PC-9 (cell line): ENCODE results near the gene MAST2. TPM values are rescaled to one million over a fixed set of nuclear protein-coding genes. Genes with fewer than 3 reads are reported as not detected.

ENCODE experiments used
- BruUV-seq: library from RNA; stranded (reverse); fragments of 400-500 nt; replicated peaks from 2 replicates; lab custom pipeline; 2021; lab: Mats Ljungman, UMichigan
- CTCF ChIA-PET: fragments of 300-600 bp; sonication (Branson Sonifier 250); formaldehyde crosslinking; loops from one replicate; lab custom pipeline; 2022; ENCODE audit warnings: antibody characterized with exemption; lab: Charles Lee
- POLR2A ChIA-PET: fragments of 300-600 bp; sonication (Branson Sonifier 250); formaldehyde crosslinking; loops from one replicate; lab custom pipeline; 2022; ENCODE audit warnings: antibody characterized with exemption; ENCODE audit not compliant: unreplicated experiment; lab: Charles Lee
- DNase-seq, 2 experiments: peaks; one replicate each; pipeline versions ENCODE4 v3.0.0 to v3.0.0-alpha.2; 2015 to 2022; ENCODE audit warnings: mixed read lengths in 1 of 2
- H2AFZ ChIP-seq: fragments of 200-600 bp; sonication (generic); 2 replicates; pipeline ENCODE4 v1.8.1; 2017; ENCODE audit warnings: antibody characterized with exemption
- H3F3A ChIP-seq: fragments of 200-600 bp; sonication (generic); 2 replicates; pipeline ENCODE4 v1.8.1; 2017; ENCODE audit warnings: antibody characterized with exemption, mild to moderate bottlenecking, low read depth; ENCODE audit not compliant: insufficient read depth
- H3K27ac ChIP-seq: fragments of 200-600 bp; sonication (generic); 2 replicates; pipeline ENCODE4 v1.6.1; 2016; ENCODE audit warnings: mixed run types
- H3K27me3 ChIP-seq: fragments of 200-600 bp; sonication (generic); 2 replicates; pipeline ENCODE4 v1.6.1; 2016; ENCODE audit warnings: low read depth, mixed run types; ENCODE audit not compliant: insufficient read depth
- H3K36me3 ChIP-seq: fragments of 200-600 bp; sonication (generic); 2 replicates; pipeline ENCODE4 v1.6.1; 2016; ENCODE audit warnings: low read depth, mixed run types
- H3K4me1 ChIP-seq: fragments of 200-600 bp; sonication (generic); replicated peaks from 2 replicates; pipeline ENCODE4 v1.6.1; 2016; ENCODE audit warnings: mixed run types; ENCODE audit not compliant: insufficient read depth
- H3K4me2 ChIP-seq: fragments of 200-600 bp; sonication (generic); 2 replicates; pipeline ENCODE4 v1.6.1; 2017; ENCODE audit warnings: mixed run types
- H3K4me3 ChIP-seq: fragments of 200-600 bp; sonication (generic); 2 replicates; pipeline ENCODE4 v1.6.1; 2016; ENCODE audit warnings: mixed run types
- H3K79me2 ChIP-seq: fragments of 200-600 bp; sonication (generic); 2 replicates; pipeline ENCODE4 v1.6.1; 2017; ENCODE audit warnings: low read depth, mixed run types
- H3K9me2 ChIP-seq: fragments of 200-600 bp; sonication (generic); 2 replicates; pipeline ENCODE4 v1.8.1; 2017; ENCODE audit warnings: mild to moderate bottlenecking; ENCODE audit not compliant: insufficient read depth
- H3K9me3 ChIP-seq: fragments of 200-600 bp; sonication (generic); 2 replicates; pipeline ENCODE4 v1.8.1; 2016; ENCODE audit warnings: low read depth; ENCODE audit not compliant: insufficient read depth
- H4K20me1 ChIP-seq: fragments of 200-600 bp; sonication (generic); 2 replicates; pipeline ENCODE4 v1.8.1; 2017; ENCODE audit not compliant: insufficient read depth
- EZH2 ChIP-seq: fragments of 200-600 bp; sonication (generic); IDR thresholded peaks from 2 replicates; pipeline ENCODE4 v1.8.0; 2017; ENCODE audit warnings: antibody characterized with exemption, low read depth
- intact Hi-C: fragments of 100-400 bp; cut with micrococcal nuclease; formaldehyde crosslinking; loops from one replicate; pipeline ENCODE4 v1.10.0; 2022; ENCODE audit not compliant: unreplicated experiment
- total RNA-seq: library from RNA; stranded (reverse); gene quantifications from 2 replicates; pipeline ENCODE4 v1.2.3, GENCODE V29; 2021
- TF ChIP-seq, protein P1 (sequence below): fragments of 200-600 bp; sonication (generic); conservative IDR thresholded peaks from 2 replicates; pipeline ENCODE4 v1.6.1; 2017; ENCODE audit warnings: mixed run types, antibody characterized with exemption, mild to moderate bottlenecking, moderate library complexity

MAST2 gene
- total RNA-seq, 1 experiment from 2014 or later: 58.8 TPM

- peaks cover 22% of the 10 kb centered on the region for H3K79me2 ChIP-seq
- intact Hi-C loops: loop anchor here (10.0 kb wide), 1 partner anchor 142 kb away; no protein-coding TSS in a partner anchor
- H3K4me3 ChIP-seq: no peak overlapping the region
- H3K4me2 ChIP-seq: no peak overlapping the region
- H2AFZ ChIP-seq: no peak overlapping the region
- no TSS peak for BruUV-seq
- no peaks in the 10 kb centered on the region for H3K27me3 ChIP-seq
- no peak overlapping the region for H3K27ac ChIP-seq
- CTCF ChIA-PET: no interaction called here
- peaks cover 8% of the 10 kb centered on the region for H3K4me1 ChIP-seq
- no peaks in the 10 kb centered on the region for H3K36me3 ChIP-seq
- H4K20me1 ChIP-seq: no peaks in the 10 kb centered on the region
- TF ChIP-seq, protein P1, sequence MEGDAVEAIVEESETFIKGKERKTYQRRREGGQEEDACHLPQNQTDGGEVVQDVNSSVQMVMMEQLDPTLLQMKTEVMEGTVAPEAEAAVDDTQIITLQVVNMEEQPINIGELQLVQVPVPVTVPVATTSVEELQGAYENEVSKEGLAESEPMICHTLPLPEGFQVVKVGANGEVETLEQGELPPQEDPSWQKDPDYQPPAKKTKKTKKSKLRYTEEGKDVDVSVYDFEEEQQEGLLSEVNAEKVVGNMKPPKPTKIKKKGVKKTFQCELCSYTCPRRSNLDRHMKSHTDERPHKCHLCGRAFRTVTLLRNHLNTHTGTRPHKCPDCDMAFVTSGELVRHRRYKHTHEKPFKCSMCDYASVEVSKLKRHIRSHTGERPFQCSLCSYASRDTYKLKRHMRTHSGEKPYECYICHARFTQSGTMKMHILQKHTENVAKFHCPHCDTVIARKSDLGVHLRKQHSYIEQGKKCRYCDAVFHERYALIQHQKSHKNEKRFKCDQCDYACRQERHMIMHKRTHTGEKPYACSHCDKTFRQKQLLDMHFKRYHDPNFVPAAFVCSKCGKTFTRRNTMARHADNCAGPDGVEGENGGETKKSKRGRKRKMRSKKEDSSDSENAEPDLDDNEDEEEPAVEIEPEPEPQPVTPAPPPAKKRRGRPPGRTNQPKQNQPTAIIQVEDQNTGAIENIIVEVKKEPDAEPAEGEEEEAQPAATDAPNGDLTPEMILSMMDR: no peak
- no peak for TF ChIP-seq EZH2
- no peak for DNase-seq
- no peaks in the 10 kb centered on the region for H3K9me3 ChIP-seq
- POLR2A ChIA-PET: no interaction called here
- no peaks in the 10 kb centered on the region for H3K9me2 ChIP-seq
- peaks cover 12% of the 10 kb centered on the region for H3F3A ChIP-seq
These were observed 73.9 kb downstream of the MAST2 start for GRCh38 chr1:45877264-45877663.

DNA sequence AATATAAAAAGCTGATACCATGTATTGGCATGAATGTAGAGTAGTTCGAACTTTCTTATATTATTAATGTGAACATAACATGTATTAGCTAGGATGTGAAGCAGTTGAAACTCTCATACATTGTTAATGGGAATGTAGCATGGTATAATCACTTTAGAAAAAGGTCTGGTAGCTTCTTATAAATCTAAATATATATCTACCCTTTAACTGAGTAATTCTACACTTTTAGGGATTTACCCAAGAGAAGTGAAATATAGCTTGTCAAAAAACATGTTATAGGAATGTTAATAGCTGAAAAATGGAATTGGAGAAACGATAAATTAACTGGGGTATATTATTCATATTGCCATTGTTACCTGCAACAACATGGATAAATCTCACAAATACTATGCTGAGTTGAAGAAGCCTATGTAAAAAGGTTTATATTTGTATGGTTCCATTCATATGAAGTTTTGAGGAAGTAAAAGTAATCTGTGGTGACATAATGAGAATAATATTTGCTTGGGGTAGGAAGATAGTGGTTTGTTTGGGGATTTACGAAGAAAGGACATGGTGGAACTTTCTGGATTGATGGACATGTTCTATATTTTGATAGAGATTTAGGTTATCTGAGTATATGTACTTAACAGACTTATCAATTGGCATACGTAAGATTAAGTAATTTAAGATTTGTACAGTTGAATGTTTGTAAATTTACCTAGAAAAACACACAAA is 76.6 kb downstream of the MAST2 start:
- Histone ChIP-seq H3K27me3 (no peaks in the 10 kb centered on the region), H3F3A (peaks cover 12% of the 10 kb centered on the region), H3K4me2 (no peak overlapping the region), H4K20me1 (no peaks in the 10 kb centered on the region), H3K36me3 (0 out of 2 replicates have a peak, but pooled peaks cover 3% of the 10 kb centered on the region), H3K4me3 (no peak overlapping the region), H3K27ac (no peak overlapping the region), H3K9me3 (no peaks in the 10 kb centered on the region), H3K4me1 (no peaks in the 10 kb centered on the region; the same call in 1 of the 2 replicates), H3K9me2 (no peaks in the 10 kb centered on the region), H2AFZ (no peak overlapping the region), H3K79me2 (peaks cover 9% of the 10 kb centered on the region; the same call in 1 of the 2 replicates)
- BruUV-seq: no TSS peak
- POLR2A ChIA-PET: interaction anchor here (0.5 to 0.6 kb wide), 3 partner anchors 10 to 866 kb away, joined by 5 to 25 read pairs (median 7); no protein-coding TSS in a partner anchor
- no peak for DNase-seq
- no peak for TF ChIP-seq EZH2
- TF ChIP-seq, protein P1: no peak
- CTCF ChIA-PET: interaction anchor here (0.6 kb wide), 1 partner anchor 235 kb away, joined by 8 read pairs; no protein-coding TSS in a partner anchor
- intact Hi-C loops: loop anchor here (2.0 to 10.0 kb wide), 5 partner anchors 128 to 519 kb away; partner anchors contain the start of genes GPBP1L1, IPP and TMEM69

DNA sequence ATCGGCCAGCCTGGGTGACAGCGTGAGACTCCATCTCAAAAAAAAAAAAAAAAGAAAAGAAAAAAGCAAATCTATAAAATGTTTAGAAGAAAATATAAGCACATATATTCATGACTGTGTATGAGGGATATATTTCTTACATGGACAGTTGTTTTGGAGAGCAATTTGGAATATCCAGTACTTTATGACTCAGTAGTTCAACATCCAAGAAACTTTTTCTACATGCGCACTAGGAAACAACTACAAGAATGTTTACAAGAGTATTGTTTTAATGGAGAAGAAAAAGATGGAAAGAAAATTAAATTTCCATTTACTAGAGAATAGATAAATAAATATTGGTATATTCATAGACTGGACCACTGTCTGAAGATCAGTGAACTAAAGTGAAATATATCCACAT is 77.5 kb downstream of the MAST2 start:
- no peak for DNase-seq
- Histone ChIP-seq H3K4me1 (no peaks in the 10 kb centered on the region; the same call in 1 of the 2 replicates), H3K9me2 (no peaks in the 10 kb centered on the region), H3K4me2 (no peak overlapping the region), H3K36me3 (0 out of 2 replicates have a peak, but pooled peaks cover 3% of the 10 kb centered on the region), H3K79me2 (peaks cover 7% of the 10 kb centered on the region; the same call in 1 of the 2 replicates), H3K27me3 (no peaks in the 10 kb centered on the region), H3K27ac (no peak overlapping the region), H3K4me3 (no peak overlapping the region), H4K20me1 (no peaks in the 10 kb centered on the region), H3F3A (peaks cover 12% of the 10 kb centered on the region), H2AFZ (no peak overlapping the region), H3K9me3 (no peaks in the 10 kb centered on the region)
- ChIA-PET CTCF (no interaction called here), POLR2A (no interaction called here)
- no TSS peak for BruUV-seq
- TF ChIP-seq, protein P1: no peak
- no peak for TF ChIP-seq EZH2
- intact Hi-C loops: loop anchor here (1.0 to 5.0 kb wide), 6 partner anchors 27 to 520 kb away; partner anchors contain the start of genes GPBP1L1, IPP and TMEM69
